ENCODE data around the gene NFATC2.

The NFATC2 gene

DNA sequence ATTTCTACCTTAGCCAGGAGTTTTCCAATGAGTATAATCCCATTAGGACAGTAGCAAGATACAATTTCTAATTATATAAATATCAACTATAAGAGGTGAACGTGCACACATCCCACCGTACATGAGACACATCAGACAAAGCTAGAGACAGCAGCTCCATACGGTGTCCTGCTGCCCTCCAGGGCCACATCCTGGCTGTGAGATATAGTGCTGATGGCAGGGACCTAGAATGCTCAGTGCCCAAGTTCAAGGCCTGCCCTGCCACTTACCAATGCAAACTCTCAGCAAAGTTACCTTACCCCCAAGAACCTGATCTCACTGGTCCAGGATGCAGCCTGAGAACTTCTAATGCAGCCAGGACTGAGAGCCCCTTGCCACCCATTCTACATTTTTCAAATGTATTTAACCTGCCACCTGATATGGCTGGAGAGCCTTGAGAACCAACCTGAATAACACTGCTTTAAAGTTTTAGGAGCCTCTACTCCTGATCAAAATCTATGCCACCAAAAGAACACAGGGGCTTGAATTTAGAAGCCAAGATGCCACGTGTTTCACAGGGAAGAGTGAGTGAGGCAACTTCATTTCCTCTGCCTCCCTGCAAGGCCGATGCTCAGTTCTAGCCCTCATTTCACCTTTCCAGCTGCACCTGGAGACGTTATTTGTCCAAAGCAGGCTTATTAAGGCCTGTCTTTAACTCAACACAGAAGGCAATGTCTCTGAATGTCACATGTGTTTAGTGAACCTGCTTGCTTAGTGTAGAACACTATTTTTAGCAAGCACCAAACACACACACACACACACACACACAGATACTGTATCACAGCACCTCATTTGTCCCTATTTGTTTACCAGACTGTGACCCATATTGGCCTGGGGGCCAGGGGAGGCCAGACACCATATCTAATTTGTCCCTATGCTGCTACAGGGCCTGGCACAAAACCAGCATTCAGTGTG is 6.1 kb downstream of the NFATC2 start:
- DNase-seq = peak; percentile 95 to 99

DNA sequence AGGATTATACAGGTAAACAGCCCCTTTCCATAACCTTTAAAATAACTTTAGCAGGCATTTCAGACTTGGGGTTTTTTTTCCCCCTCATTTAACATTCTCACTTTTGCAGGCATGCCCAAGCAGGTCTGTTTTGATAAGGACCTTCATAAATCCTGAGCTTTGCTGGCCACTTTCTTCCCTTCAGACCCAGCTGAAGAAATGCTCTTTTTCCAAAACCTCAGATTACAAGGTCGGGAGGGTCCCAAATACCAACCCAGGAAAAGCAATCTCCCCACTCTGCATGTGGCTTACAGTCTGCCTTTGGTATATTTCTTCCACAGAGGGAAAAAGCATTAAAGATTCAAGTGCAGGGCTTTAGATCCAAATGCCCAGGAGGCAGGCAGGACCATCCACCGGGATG is 6.8 kb downstream of the NFATC2 start:
- no peak for DNase-seq

DNA sequence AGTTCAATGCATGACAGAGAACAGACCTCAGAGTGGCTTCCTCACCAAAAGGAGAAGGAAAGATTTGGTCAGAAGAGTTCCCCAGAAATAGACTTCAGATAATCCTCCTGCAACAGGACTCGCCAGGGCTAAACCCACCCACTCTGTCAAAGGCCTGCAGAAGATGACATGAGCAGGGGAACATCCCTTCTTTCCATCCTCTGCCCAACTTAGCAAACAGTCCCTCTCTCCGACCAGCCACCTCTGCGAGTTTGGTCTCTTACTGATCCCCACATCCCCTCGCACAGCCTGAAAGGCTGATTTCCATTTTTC is 7.5 kb downstream of the NFATC2 start:
- no peak for DNase-seq

DNA sequence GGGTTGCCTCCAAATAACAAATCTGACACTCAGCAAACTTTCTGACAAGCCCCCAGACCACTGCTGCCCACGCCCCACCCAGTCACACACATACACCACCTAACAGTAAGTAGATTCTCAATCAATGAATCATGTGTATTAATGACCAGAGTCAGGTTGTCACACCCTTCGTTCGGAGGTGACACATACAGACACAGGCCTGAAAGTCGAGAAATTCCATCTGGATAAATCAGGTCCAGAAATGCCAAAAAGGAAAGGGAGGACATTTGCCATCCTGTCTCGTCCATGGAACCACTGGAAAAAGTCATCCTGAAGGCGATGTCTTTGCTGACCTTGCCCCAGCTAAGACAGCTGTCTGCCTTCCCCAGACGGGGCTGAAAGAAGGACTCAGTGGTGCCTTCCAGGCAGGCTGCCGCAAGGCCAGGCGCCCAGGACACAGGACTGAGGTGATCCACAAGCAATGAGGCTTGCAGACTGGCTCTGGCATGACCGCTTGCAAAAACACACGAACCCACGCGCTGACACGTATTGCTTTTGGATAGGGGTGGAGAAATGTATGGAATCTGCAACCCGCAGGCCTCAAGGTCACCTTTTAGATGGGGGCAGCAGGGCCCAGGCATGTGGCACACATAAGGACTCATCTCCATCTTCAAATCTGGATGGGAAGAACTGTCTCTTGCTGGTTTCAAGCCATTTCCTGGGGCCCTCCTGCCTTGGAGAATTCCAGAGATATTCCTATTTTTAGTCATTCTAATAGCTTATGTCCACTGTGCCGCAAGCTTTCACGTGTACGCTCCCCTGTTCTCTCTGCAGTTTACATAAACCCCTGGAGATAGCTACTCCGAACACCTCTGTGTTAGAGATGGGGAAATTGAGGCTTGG is 9.0 kb downstream of the NFATC2 start:
- no peak for DNase-seq

DNA sequence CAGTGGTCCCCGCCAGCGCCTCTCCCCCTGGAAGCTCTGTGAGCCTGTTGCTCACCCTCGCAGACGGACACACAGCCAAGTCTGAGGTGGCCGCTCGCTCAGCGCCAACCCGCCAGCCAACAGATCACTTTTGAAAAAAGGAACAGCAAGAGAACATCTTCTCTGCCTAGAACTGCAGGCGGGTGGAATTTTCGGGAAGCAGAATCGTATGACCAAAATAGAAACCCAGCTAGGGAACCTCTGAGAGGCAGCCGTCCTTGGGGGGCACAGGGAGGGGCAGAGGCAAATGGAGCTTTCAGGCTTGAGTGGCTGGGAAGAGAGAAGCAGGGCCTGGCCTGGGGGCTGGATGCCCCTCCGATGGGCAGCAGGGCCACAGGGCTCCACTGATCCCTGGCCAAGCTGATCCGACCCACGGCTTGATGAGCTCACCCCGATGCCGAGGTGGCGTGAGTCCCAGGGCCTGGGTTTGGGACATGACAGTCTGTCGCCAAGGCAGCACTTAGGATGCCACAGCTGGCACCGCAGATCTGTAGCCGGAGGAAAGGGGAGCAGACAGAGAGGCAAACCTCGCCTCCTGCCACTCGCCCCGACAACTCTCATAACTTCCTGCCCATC is 9.8 kb downstream of the NFATC2 start:
- no peak for DNase-seq

DNA sequence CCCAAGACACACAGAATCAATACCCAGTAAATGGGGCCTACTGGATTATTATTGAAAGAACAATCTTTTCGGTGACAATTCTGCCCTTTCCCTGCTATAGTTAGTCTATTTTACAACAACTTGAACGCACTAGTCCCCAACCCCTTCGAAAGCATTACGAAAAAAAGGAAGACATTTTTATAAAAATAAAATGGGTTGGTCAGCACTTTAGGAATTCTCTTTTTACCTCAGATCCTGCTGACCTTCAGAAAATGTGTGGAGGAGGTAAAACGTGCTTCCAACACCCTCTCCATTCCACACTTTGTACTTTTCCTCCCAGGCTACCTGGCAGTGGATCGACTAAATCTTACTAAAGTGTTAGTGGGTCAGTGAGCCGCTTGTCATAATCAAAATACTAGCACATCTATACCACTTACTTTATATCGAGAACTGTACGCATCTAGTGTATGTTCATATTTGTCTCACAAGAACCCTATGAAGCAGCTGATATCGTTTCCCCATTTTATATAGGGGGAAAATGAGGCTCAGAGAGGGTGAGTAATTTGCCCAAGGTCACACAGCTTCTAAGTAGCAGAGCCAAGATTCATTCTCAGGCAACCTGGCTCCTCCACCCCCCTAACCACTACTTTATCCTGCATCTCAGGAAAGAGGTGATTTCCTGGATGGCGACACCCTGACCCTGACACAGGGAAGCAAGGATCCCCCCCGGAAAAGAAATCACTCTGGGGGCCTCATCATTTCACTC is 10.6 kb downstream of the NFATC2 start:
- DNase-seq = no peak

DNA sequence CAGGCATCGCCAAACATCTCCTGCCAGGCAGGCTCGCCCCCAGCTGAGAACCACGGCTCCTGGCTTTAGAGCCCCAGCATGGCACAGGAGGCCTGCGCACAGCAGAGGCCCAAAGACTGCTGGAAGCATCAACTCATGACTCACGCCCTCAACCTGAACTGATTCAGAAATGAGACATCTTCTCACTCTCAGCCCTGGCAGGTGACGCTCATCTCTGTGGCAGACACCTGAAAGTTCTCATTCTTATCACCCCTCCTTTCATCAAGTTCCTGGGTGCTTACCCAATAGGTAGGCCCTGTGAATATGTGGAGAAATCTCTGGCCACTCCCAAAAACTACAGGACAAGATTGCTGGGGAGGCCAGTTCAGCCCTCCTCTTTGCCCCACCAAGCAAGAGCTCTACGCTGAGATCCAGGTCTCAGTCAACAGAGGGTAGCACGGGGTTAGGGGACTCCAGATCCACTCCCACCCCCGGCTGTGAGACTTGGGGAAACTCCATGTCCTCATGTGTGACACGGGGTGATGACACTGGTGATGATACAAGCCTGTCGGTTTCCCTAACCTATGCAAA is 11.3 kb downstream of the NFATC2 start:
- peak; percentile 73 to 87 for DNase-seq

DNA sequence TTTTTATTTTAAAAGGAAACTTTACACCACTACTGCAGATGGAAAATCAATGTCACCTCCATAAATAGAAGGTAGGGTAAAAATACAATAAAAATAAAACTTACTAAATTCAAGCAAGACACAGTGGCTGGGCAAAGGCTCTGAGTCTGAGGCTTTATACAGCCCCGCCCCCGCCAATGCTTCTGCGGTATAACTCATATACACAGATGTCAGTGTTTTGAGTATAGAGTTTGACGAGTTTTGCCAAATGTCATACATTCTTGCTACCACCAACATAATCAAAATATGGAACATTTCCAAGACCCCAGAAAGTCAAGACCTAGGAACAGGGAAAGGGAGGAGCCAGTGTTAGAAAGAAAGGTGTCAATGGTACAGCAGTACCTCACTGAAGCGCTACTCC is 12.8 kb downstream of the NFATC2 start:
- DNase-seq = no peak

DNA sequence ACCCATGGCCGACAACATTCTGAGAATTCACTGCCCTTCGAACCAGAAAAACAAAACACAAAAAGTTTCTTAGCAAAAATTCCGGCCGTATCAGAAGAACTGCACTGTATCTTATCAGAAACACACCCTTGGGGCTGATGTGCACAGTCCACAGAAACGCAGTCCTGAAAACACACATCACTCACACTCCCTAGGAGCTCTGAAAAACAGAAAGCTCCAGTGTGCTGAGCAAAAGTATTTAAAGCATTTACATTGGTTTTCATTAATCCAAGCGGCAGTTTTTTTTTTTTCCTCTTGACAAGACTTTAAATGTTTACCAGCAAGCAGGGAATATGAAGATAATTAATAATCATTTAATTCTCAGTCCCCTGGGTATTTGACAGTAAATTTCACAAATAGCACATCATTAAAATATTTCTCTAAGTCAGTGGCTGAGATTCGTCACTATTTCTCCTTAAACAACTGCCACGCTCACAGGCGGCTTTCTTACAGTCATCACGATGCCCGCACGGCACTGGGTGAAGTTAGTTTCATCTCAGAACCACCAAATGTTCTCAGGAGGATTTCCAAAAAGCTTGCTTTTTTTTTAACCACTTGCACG is 13.3 kb downstream of the NFATC2 start:
- no peak for DNase-seq

DNA sequence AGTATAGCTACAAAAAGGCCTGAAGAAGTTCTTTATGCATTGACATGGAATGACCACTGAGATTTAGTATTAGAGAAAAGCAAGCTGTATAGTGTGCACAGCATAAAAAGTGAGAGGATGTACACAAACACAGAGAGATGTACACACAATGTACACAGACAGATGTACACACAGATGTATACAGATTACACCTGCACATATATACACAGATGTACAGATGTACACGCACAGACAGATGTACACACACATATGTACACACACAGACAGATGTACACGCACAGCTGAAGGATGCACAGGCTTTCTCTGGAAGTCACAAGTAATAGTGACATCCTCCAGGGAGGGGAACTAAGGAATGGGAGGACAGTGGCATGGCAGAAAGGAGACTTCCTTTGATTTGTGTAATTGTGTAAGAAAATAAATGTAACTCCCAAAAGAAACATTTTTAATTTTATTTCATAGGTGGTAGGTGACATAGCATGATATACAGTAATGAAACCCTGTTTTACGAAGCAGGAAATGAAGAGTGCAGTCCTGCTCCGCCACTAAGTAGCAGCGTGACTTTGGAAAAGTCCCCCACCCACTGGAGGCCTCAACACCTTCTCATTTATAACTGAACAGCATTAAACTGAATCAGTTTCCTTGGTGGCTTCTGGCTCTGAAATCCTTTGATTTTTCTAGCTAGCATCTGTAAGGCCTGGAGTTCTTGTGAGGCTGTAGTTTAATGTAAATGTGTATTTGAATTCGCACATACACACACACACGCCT is 14.1 kb downstream of the NFATC2 start:
- DNase-seq = no peak

DNA sequence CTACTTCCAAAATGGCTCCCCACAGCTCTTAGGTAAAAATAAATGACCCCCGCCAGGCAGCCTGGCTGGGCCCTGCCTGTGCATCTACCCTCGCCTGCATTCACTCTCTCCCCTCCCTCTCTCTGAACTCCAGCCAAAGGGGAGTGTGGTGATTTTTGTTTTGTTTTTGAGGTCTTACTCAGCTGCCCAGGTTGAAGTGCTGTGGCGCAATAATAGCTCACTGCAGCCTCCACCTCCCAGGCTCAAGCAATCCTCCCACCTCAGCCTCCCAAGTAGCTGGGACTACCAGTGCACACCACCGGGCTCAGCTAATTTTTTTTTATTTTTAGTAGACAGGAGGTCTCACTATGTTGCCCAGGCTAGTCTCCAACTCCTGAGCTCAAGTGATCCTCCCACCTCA is 15.8 kb downstream of the NFATC2 start:
- DNase-seq = peak in 1 of 2 experiments; percentile 47

DNA sequence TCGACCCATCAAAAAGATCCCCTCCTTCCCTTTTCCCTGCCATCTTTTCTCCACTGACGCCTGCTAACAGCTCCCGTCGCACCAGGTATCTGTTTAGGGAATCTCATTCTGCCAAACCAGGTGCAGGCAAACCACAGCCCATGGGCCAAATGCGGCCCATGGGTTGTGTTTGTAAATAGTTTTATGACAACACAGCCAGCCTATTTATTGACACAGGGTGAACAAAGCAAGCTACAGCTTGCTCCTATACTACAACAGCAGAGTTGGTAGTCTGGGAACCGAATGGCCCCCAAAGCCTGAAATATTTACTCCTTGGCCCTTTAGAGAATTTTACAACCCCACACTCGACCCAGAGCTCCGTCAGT is 16.4 kb downstream of the NFATC2 start:
- peak; percentile 37 to 82 for DNase-seq

DNA sequence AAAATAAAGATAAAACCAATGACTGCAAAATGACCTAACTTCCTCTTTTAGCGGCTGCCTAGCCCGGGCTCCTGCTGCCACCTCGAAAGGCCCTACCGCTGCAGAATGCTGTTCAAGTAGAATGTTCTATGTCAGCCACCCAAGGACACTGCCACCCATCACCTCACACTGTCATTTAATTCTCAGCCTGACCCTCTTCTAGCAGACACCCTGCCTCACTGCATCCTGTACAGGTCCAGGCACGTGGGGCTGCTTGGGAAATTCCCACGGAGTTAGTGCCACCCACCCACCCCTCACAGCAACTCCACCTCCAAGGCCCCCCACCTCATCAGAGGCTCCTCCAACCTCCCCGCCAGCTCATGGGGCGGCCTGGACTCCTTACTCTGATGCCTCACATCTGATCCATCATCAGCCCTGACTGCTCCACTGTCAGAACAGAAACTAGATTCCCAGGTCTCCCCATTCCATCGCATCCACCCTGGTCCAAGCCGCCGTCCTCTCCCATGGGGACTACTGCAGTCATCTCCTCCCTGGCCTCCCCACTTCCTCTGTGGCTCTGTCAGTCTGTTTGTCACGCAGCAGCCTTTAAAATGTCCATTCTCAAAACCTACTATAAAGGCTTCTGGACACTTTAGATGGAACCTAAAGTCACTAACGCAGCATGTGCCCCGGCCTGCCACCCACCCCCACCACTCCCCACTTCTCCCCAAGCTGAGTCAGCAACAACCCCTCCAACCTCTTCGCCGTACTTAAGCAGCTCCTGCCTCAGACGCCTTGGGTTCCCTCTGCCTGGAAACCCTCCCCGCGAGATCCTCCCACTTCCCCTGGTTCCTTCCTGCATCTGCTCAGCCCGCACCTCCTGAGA is 17.0 kb downstream of the NFATC2 start:
- DNase-seq = peak in 1 of 2 experiments; percentile 32

DNA sequence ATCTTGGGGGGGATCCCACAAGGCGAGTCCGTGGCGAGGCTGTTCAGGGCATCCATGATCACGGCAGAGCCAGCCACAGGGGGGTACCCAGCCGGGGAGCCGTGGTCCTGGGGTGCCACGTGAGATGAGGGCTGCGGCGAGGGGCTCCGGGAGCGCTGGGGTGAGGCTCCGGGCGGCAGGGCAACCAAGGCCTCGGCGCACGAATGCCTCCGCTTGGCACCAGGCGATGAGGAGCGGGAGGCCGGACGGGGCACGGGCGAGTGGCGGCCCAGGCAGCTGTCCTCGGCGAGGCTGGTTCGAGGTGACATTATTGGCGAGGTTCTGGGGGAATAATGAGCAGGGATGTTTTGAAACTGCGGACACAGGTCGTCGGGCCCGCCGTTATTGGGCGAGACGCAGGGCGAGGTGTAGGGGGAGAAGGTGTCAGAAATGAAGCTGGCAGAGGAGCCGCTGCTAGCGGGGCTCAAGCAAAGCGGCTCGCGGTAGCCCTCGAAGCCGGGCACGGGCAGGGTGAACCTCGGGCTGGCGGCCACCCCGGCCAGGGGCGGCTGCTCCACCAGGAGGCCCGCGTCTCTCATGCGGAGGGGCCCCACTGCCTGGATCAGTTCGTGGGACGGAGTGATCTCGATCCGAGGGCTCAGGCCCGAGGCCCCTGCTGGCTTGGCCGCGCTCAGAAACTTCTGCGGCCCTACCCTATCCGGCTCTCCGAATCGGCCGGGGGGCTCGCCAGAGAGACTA is 19.1 kb downstream of the NFATC2 start:
- no peak for DNase-seq

DNA sequence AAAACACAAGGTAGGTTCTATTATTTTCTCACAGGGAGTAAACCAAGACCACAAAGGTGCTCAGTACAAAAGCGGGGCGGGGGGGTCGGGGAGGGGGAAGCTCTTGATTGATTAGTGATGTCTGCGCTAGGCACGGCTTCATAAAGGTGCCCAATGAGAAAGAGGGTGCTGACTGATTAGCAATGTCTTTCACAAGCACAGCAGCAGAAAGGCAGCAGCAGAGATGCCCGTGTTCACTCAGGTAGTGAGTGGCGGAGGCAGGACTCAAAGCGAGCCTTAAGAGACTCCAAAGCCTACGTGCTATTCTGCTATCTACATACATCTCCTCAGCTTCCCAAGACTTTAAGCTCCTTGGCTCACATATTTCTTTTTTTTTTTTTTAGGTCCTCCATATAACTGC is 20.3 kb downstream of the NFATC2 start:
- DNase-seq = no peak

DNA sequence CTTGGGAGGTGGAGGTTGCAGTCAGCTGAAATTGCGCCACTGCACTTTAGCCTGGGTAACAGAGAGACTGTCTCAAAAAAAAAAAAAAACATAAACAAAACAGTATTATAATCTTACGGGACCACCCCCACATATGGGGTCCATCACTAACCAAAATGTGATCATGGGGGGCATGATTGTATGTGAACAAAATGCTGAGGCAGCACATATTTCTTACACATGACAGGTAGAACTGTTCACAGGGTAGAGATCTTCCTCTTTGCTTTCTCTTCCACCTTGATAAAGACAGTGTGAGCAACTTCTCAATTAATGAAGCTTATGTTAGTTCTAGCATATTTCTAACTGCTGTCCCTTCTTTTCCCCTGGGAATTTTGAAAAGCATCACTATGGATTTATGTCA is 24.7 kb downstream of the NFATC2 start:
- DNase-seq = no peak

DNA sequence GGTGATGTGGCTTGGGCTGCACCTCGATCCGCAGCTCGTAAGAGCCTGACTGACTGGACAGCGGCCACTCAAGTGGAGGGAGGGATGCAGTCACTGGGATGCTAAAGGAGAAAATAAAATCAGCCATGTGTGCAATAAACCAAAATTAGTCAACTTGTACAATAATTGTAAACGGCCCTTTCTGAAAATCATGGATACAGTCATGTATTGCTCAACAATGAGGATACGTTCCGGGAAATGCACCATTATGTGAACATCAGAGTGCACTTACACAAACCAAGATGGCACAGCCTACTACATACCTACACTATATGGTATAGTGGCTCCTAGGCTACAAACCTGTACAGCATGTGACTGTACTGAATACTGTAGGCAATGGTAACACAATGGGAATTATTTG is 25.7 kb downstream of the NFATC2 start:
- no peak for DNase-seq

DNA sequence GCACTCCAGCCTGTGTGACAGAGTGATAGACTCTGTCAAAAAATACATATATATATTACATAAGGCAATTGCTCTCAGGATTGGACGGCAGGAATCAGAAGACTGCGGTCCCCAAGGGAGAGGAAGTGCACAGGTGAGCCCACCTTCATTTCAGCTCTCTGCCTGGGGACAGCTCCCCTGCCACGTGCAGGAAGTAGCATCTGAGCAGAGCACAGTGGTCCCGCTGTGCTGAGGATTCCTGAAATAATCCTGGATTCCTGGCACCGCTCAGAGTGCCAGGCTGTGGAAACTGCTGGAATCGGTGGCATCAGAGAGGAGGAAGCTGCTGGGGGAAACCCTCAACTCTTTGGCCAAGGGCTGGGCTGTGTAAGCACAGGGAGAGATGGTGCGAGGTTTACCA is 27.7 kb downstream of the NFATC2 start:
- no peak for DNase-seq

DNA sequence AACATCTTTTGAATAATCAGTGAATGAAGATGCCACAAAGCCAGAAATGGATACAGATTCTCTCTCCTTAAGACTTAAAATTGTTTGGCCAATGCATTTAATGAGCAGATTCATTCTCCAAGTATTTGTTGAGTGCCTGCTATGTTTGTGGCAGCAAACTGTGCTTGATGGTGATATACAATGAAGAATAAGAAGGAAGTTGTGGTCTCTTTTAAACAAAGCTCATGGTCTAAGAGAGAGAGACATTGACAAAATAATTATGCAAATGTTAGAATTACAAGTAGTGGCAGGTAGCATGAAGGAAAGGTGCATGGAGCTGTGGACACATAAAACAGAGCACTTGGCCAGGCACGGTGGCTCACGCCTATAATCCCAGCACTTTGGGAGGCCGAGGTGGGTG is 28.3 kb downstream of the NFATC2 start:
- no peak for DNase-seq

DNA sequence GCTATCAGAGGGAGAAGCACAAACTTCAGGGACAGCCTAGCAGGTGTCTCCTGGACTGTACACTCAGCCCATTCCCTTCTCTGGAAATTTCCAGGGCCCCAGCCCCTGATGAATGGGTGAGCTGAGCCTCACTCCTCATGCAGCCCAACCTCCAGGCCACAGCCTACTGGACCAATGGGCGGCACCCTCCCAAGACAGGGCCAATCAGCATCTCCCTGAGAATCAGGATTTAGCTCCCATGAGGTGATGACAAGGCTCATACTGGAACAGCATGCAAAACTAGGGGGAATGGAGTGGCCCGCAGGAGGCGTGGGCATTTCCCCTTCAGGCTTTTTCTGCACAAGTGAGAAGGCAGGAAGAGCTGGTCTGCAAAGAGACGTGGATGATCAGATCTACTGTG is 29.0 kb downstream of the NFATC2 start:
- no peak for DNase-seq

All from NCI-H2081 (cell line).